ENCODE data around the gene RBM20.

GRCh38 chr10:110597476-110597875, 46.7 kb upstream of the RBM20 start:
- TF ChIP-seq CTCF (conservative IDR thresholded peaks at IDR 0.05; ENCODE audit: low read depth in 2 of 2) (no peak), POLR2AphosphoS5 (IDR thresholded peaks at IDR 0.05; ENCODE audit: low read depth) (no peak), EZH2phosphoT487 (IDR thresholded peaks at IDR 0.05; ENCODE audit: unreplicated experiment) (no peak), ETS1 (IDR thresholded peaks at IDR 0.05) (no peak)

Measured in GM23338 (cell line).